Activated naive CD4-positive, alpha-beta T cell treated with anti-CD3 and anti-CD28 coated beads, Interleukin-2, amount 50 U/mL, for 72 hours (primary cell): ENCODE measurements around the gene MOSMO. TPM values are rescaled to one million over a fixed set of nuclear protein-coding genes. Genes with fewer than 3 reads are reported as not detected.

Experiments used
- ATAC-seq, 2 donors: fragments of 150-1000 bp; cut with Tn5 transposase; 2 replicates each; pipeline ENCODE4 v1.10.0; 2021; ENCODE audit warnings: mild to moderate bottlenecking in 2 of 2, moderate library complexity in 2 of 2
- DNase-seq, 2 donors: peaks; one replicate each; pipeline ENCODE4 v3.0.0; 2021 to 2022; ENCODE audit warnings: low spot score in 2 of 2
- H3K27ac Mint-ChIP-seq, 2 donors: one replicate each; pipeline ENCODE4 v1.8.0; 2022; ENCODE audit warnings: mild to moderate bottlenecking in 2 of 2, mixed read lengths in 2 of 2
- H3K36me3 Mint-ChIP-seq, 2 donors: one replicate each; pipeline ENCODE4 v1.8.0; 2022; ENCODE audit warnings: mixed read lengths in 2 of 2
- H3K9me3 Mint-ChIP-seq, 2 donors: one replicate each; pipeline ENCODE4 v1.8.0; 2022; ENCODE audit warnings: mixed read lengths in 2 of 2
- total RNA-seq, 2 donors: library from RNA; stranded (reverse); gene quantifications; one replicate each; pipeline ENCODE4 v1.2.3, GENCODE V29; 2022

Gene MOSMO
- total RNA-seq, 2 donors from 2014 or later, result 9.2 to 11.8 TPM

GRCh38 chr16:22063888-22064467, 56.1 kb downstream of the MOSMO start:
- no peak for DNase-seq
- Mint-ChIP-seq H3K9me3 (peaks cover 3 to 10% of the 10 kb centered on the region in 2 donors), H3K27ac (no peak overlapping the region), H3K36me3 (peaks cover 8 to 28% of the 10 kb centered on the region in 2 donors)
- no peak for ATAC-seq

DNA sequence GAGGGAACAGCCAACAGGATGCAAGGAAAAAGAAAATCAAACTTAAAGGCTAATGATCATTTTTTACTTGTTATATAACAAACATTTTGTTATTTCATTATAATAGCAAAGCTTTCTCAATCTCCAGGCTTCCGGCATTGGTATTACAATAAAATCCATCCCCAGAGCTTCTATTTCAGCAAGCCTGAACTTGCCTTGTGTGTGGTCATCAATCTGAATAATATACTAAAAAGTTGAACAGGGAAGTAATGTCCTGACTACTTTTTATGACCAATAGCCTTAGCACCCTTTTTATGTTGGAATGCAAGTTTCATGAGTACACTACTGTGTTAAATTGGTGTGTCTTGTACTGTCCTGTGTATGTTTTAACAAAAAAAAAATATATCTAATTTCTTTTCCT, 57.3 kb downstream of the MOSMO start:
- no peak for DNase-seq
- Mint-ChIP-seq H3K36me3 (peaks cover 8 to 19% of the 10 kb centered on the region in 2 donors), H3K9me3 (peaks cover 3 to 6% of the 10 kb centered on the region in 2 donors), H3K27ac (no peak overlapping the region)
- ATAC-seq, result no peak

DNA sequence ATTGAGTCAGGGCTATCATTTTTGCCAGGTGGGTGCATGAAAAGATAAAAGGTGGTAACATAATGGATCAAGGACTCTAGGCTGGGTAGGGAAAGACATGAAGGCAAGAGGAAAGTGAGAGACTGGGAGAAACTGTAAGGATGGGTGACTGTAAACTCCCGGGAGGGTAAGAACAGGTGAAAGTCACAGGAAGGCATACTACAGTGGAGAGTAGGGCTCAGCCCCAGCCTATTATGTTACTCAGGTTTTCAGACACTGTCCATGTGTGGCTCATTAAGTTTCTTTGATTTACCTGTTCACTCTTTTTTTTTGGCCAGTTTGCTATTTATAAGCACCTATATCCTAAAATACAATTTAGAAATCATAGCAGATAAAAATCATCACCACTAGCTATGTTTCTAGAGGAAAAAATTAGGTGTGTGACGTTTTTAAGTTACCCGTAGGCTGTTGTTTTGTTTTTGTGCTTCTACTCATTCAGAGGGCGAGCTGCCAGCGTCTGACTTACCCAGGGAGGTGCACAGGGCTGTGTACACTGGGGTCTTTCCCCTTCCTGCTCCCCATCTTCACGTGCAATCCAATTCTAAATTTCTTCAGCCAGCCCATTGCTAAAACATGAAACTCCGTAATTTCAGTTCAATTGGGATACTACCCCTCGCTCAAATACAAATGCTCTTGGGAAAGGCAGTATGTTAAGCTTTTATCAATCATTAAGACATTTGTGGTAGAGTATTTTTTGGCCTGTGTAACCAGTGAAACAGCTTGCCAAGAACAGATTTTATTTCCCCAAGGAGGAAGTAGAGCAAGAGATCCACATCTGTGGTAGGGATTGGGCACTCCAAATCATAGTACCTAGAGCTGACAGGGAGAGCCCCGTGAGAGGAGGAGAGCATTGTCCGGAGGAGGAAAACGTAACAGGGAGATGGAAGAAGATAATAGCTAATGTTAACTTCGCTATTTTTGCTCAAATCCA, 62.7 kb downstream of the MOSMO start:
- Mint-ChIP-seq H3K27ac (no peak overlapping the region), H3K36me3 (peaks cover 8 to 13% of the 10 kb centered on the region in 2 donors), H3K9me3 (peaks cover 3 to 6% of the 10 kb centered on the region in 2 donors)
- no peak for DNase-seq
- ATAC-seq, result no peak

GRCh38 chr16:22071331-22071910, 63.5 kb downstream of the MOSMO start:
- ATAC-seq (no peak), DNase-seq (no peak)
- Mint-ChIP-seq H3K36me3 (peaks cover 1 to 8% of the 10 kb centered on the region in 2 donors), H3K9me3 (peaks cover 3 to 6% of the 10 kb centered on the region in 2 donors), H3K27ac (no peak overlapping the region)

DNA sequence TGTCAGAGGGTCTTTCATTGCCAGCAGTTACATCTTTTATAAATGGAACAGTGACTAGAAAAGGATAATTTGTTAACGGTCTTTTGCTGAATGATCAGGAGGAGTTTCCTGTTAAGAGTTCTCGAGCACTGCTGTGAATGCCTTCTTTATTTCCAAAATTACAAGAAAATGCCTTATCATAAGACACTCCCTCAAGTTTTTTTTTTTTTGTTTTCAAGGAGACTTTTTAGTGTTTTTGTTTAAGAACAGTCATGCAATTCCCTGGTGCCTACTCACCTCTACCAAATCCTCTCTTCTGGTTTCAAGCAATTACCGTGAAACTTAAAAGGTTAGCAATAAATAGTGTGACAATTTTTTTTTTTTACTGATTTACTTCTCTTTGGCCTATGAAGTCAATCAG, 65.4 kb downstream of the MOSMO start:
- Mint-ChIP-seq H3K9me3 (no peaks in the 10 kb centered on the region), H3K27ac (no peak overlapping the region), H3K36me3 (no peaks in the 10 kb centered on the region)
- DNase-seq (no peak), ATAC-seq (no peak)

- no peak for DNase-seq
- ATAC-seq, result no peak
- H3K9me3 Mint-ChIP-seq, result no peaks in the 10 kb centered on the region
These were observed 67.3 kb downstream of the MOSMO start for GRCh38 chr16:22075043-22075757.

DNA sequence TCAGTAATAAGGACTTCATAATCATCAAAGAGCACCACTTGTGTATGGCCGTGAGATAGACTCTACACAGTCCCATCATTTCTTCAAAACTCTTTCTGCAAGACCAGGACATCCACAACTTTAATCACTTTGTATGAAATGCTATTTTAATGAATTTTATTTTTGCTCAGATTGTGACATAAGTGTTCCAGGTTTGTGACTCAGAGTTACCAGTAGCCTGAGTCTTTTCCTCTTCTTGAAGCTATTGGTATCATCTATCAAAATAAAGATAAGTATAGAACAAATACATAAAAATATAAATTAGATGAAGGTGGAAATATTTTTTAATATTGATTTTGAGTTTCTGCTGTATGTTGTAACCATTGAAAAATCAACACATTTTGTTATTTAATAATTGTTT, 67.9 kb downstream of the MOSMO start:
- no peak for DNase-seq
- Mint-ChIP-seq H3K36me3 (no peaks in the 10 kb centered on the region), H3K9me3 (no peaks in the 10 kb centered on the region), H3K27ac (no peak overlapping the region)
- ATAC-seq, result no peak

More at GRCh38 chr16:22075043-22075757, 67.3 kb downstream of the MOSMO start:
- H3K36me3 Mint-ChIP-seq, result no peaks in the 10 kb centered on the region
- no peak overlapping the region for H3K27ac Mint-ChIP-seq

- Mint-ChIP-seq H3K9me3 (no peaks in the 10 kb centered on the region), H3K27ac (no peak overlapping the region), H3K36me3 (no peaks in the 10 kb centered on the region)
- ATAC-seq, result peak; percentile 62 to 65
- DNase-seq, result peak; percentile 58 to 78
These were observed 69.9 kb downstream of the MOSMO start for GRCh38 chr16:22077700-22078313.

DNA sequence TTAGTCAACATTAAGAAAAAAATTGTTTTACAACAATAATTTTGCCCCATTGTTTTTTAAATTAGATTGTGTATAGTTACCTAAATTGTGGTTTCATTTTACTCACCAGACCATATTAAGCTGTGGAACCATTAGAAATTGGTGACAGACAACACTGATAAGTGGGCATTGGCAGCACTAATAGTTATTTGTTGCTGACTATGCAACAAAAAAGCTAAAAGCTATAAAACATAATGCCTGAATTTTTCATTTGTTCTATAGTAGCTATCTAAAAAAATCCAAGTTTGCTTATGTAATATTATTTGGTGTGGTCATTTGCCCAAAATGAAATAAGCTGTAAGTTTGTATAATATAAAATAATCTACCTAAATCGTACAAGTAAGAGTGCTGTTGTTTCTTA, 70.7 kb downstream of the MOSMO start:
- Mint-ChIP-seq H3K36me3 (no peaks in the 10 kb centered on the region), H3K27ac (no peak overlapping the region), H3K9me3 (no peaks in the 10 kb centered on the region)
- no peak for ATAC-seq
- no peak for DNase-seq

- no peak for DNase-seq
- no peaks in the 10 kb centered on the region for H3K36me3 Mint-ChIP-seq
- H3K27ac Mint-ChIP-seq, result no peak overlapping the region
- peak in 1 of 2 donors; percentile 58 for ATAC-seq
- H3K9me3 Mint-ChIP-seq, result no peaks in the 10 kb centered on the region
These were observed 73.1 kb downstream of the MOSMO start for GRCh38 chr16:22081050-22081449.

GRCh38 chr16:22086440-22086839, 78.5 kb downstream of the MOSMO start:
- Mint-ChIP-seq H3K9me3 (peaks cover 0 to 3% of the 10 kb centered on the region in 2 donors), H3K27ac (no peak overlapping the region), H3K36me3 (no peaks in the 10 kb centered on the region)
- ATAC-seq (no peak), DNase-seq (no peak)

DNA sequence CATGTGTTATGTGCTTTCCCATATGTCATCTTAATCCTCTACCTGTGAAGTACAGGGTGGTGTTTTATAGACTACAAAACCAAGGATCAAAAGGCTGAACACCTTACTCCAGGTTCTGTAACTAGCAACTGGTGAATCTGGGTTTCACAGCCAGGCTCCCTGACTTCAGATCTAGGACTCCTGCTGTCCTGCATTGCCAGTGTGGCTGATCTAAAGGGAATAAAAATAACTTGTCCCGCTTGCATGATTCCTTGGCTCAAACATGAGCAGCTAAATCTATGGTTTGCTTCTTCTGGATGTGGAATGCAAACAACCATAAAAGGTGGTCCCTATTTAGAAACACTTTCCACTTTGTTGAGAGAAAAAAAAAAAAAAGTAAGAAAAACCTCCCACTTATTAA, 80.7 kb downstream of the MOSMO start:
- no peak for ATAC-seq
- H3K36me3 Mint-ChIP-seq, result no peaks in the 10 kb centered on the region
- H3K27ac Mint-ChIP-seq, result no peak overlapping the region
- H3K9me3 Mint-ChIP-seq, result peaks cover 0 to 3% of the 10 kb centered on the region in 2 donors
- no peak for DNase-seq

DNA sequence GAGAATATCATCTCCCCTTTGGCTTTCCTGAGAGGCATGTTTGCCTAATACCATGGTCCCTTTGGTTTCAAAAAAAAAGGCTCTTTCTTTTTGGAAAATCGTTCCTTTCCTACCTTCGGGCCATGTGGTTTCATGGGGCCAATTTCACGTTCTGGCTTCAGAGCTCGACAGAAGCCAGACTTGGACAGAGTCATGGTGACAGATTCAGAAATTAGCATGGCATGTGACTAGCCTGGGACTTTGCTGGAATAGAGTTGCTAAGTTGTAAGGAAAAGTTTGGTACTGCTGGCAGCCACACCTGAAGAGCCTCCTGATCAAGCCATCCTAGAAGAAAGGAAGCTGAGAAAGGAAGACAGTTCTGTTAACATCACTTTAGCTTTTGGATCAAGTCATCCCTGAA, 82.0 kb downstream of the MOSMO start:
- no peaks in the 10 kb centered on the region for H3K36me3 Mint-ChIP-seq

GRCh38 chr16:22091721-22092120, 83.8 kb downstream of the MOSMO start:
- ATAC-seq, result no peak
- Mint-ChIP-seq H3K9me3 (peaks cover 0 to 3% of the 10 kb centered on the region in 2 donors), H3K36me3 (no peaks in the 10 kb centered on the region), H3K27ac (no peak overlapping the region)
- no peak for DNase-seq

More for the DNA sequence above, 82.0 kb downstream of the MOSMO start:
- ATAC-seq, result no peak
- H3K9me3 Mint-ChIP-seq, result peaks cover 0 to 3% of the 10 kb centered on the region in 2 donors
- H3K27ac Mint-ChIP-seq, result no peak overlapping the region
- DNase-seq, result no peak

DNA sequence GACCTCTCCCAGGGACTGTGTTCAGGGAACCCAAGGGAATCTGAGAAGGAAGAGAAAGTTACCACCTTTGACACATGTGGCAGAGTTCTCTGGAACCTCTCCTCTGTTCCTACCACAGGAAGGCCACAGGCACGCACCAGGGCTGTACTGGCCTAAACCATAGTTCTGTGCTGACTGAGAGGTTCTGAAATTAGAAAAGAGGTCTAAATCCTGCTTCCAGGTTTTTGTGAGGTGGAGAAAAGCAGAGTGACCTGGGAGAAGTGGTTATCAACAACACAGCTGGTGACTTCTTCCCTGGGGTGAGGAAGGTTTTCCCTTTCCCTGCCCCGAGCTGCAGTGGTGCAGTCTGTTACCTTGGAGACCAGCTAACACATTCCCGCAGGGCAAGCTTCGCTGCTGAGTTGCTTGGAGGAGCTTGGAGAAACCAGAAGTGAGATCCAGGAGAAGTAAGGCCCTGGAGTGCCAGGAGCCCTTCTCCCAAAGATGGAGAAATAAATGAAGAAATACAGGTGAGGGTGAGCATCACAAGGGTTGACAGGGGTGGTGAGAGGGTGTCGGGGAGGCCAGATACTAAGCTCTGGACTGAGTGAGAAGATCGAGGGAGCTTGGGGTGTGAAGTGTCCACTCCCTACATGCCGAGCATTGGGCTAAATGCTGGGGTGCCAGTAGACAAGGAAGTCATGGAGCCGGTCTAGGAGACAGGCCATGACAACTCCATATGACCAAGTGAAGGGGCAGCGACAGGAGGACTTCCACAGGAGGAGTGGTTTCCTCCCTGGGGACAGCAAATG, 84.4 kb downstream of the MOSMO start, which contains the start of gene VWA3A:
TSS of gene VWA3A (plus strand) at position 399 of the 791 bp plus-strand sequence. CDS start at position 496, 97 bp downstream.
- peaks cover 0 to 3% of the 10 kb centered on the region in 2 donors for H3K9me3 Mint-ChIP-seq
- H3K36me3 Mint-ChIP-seq, result no peaks in the 10 kb centered on the region
- no peak within 1 kb of the TSS for H3K27ac Mint-ChIP-seq
- no peak for ATAC-seq
- no peak for DNase-seq
